NCI-H1694 treated with DMSO at 0.1 percent for 48 hours (cell line): ENCODE measurements around the gene MEFV.
"Not testable (repeated sequence)": the region's sequence is repeated elsewhere in the genome, so short reads cannot be mapped to it uniquely, and the experiment has no call there.

Source experiments
- DNase-seq: peaks from one replicate; lab custom pipeline; 2025; lab: John Stamatoyannopoulos, UW

MEFV gene

DNA sequence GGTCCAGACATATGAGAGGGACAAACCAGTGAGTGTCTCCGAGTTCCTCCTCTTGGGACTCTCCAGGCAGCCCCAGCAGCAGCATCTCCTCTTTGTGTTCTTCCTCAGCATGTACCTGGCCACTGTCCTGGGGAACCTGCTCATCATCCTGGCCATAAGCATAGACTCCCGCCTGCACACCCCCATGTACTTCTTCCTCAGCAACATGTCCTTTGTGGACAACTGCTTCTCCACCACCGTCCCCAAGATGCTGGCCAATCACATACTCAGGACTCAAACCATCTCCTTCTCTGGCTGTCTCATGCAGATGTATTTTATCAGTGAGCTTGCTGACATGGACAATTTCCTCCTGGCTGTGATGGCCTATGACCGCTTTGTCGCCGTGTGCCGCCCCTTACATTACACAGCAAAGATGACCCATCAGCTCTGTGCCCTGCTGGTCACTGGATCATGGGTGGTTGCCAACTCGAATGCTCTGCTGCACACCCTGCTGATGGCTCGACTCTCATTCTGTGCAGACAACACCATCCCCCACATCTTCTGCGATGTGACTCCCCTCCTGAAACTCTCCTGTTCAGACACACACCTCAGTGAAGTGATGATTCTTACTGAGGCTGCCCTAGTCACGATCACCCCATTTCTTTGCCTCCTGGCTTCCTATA, 40.7 kb downstream of the MEFV start:
- no peak for DNase-seq

DNA sequence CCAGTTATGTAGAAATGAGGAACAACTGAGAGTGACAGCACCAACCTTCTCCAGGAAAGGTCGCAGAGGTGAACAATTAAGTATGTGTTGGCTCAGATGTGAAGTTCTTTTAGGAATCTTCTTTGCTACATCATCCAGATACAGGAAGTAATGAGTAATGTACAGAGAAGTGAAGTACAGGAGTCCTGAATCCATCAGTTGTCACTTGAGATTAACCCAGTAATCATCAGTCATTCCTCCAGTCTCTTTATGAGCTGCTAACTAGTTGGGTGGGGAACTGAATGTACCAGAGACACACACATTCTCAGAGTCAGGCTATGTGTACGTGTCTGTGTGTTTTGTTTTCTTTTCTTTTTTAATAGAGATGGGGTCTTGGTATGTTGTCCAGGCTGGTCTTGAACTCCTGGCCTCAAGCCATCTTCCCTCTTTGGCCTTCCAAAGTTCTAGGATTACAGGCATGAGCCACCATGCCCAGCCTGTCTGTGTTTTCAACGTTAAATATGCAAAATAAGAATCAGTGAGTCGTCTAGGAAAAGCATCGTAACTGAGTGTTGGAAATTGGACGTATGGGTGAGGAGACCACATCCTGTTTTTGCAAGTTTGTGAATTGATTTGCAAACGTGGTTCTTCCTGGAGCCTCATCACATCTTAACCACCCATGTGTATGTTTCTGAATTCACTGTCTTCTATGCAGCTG, 41.4 kb downstream of the MEFV start:
- no peak for DNase-seq

DNA sequence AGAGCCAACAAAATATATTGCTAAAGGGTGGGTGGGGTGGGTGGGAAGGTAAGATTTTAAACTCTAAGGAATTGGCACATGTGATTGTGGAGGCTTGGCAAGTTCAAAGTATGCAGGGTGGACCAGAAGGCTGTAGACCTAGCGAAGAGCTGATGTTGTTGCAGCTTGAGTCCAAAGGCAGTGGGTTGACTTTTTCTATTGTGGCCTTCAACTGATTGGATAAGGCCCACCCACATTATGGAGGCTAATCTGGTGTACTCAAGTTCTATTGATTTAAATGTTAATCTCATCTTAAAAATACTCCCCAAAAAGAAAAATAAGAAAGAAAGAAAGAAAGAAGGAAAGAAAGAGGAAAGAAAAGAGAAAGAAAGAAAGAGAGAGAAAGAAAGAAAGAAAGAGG, 43.9 kb downstream of the MEFV start:
- DNase-seq, result no peak

DNA sequence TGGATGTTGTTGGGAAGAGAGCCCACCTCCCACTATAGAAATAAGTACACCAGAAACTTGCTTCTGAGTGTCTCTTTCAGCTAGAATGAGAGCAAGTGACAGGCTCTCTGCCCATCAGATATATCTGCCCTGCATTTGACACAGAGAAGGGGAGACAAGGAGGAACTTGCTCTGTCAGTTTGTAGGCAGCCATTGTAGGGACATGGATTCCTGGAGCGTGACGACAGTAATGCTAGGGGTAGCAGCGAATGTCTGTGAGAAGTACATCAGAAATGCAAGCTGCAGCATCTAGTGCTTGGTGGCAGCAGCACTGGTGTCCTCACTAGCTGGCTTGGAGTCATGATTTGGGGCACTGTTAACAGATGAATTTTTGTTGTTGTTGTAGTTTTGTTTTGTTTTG, 44.4 kb downstream of the MEFV start:
- no peak for DNase-seq

DNA sequence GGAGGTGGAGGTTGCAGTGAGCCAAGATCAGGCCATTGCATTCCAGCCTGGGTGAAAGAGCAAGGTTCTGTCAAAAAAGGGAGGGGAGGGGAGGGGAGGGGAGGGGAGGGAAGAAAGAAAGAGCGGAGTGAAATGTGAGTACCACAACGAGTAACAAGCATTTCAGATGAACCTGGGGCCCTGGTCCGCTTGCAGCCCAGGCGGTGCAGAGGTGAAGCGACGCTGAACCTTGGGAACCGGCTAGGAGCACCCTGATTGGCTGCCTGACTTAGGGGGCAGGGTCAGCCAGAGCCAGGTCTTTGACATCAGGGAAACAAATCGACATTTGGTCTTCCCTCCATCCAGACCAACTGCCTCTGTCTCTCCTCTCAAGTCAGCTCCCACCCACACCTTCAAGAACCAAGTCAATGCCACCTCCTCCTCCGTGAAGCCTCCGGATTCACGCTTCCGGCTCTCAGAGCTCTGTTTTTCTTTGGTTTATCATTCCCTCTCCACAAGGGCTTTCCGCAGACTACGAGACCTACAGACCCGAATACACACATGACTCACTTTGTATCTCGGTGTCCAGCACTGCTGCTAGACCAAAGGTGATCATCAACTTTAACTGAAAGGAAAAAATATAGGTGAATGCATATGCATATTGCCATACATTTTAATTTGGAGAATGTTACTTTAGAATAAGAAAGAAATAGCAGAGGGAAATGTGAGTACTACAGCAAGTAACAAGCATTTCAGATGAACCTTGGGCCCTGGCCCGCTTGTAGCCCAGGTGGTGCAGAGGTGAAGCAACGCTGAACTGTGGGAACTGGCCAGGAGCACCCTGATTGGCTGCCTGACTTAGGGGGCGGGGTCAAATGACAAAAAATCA, 49.1 kb downstream of the MEFV start:
- no peak for DNase-seq

DNA sequence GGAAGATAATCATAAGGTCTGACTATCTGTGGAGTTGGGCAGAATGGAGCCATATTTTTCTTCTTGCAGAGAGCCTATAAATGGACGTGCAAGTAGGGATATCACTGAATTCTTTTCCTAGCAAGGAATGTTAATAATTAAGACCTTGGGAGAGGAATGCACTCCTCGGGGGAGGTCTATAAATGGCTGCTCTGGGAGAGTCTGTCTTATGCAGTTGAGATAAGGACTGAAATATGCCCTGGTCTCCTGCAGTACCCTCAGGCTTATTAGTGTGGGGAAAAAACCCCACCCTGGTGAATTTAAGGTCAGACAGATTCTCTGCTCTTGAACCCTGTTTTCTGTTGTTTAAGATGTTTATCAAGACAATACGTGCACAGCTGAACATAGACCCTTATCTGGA, 50.5 kb downstream of the MEFV start:
- DNase-seq, result not testable (repeated sequence)

DNA sequence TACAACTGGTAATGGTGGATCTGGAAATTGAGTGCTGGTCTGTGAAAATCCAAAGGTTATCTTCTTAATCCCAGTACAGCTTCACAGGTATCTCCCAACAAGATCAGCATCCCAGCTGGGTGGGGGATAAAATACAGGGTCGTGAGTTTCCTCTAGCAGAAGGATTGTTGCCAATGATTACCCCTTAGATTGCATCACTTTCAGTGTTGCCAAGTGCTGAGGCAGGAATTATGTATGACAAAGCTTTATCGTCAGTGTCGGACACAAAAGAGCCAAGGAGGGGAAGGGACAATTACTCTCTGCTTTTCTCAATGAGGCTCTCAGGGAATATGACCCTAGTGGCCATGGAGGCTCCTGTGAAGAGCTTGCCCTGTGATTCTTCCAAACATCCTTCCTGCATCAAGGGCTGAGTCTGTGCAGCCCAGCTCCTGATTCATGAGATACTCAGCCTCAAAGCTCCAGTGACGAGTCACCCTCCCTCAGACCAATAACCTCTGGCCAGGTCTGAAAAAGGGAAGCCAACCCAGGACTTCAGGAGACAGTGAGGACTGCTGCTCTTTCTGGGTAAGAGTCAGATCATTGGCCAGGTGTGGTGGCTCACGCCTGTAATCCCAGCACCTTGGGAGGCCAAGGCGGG, 53.4 kb downstream of the MEFV start:
- DNase-seq, result no peak

DNA sequence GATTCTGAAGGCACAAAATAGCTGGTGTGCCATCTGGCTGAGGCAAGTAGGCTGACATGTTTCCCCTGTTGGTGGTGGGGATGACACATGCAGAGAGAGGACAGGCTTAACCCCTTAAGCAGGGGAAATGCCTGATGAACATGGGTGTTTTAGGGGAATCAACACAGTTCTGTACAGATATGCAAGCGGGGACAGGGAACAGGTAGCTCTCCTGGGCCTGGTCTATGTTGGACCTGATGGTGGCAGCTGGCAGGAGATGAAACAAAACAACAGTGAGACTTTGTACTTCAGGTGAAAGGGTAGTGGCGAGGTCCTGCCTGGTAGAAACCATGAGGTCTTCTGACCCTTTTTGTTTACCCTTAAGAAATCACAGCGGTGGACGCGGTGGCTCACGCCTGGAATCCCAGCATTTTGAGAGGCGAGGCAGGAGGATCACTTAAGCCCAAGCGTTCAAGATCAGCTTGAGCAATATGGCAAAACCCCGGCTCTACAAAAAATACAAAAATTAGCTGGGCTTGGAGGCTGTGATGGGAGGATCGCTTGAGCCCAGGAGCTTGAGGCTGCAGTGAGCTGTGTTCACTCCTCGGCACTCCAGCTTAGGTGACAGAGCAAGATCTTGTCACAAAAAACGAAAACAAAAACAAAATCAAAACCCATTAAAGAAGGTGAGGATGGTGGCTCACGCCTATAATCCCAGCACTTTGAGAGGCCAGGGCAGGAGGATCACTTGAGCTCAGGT, 57.9 kb downstream of the MEFV start:
- DNase-seq, result no peak

DNA sequence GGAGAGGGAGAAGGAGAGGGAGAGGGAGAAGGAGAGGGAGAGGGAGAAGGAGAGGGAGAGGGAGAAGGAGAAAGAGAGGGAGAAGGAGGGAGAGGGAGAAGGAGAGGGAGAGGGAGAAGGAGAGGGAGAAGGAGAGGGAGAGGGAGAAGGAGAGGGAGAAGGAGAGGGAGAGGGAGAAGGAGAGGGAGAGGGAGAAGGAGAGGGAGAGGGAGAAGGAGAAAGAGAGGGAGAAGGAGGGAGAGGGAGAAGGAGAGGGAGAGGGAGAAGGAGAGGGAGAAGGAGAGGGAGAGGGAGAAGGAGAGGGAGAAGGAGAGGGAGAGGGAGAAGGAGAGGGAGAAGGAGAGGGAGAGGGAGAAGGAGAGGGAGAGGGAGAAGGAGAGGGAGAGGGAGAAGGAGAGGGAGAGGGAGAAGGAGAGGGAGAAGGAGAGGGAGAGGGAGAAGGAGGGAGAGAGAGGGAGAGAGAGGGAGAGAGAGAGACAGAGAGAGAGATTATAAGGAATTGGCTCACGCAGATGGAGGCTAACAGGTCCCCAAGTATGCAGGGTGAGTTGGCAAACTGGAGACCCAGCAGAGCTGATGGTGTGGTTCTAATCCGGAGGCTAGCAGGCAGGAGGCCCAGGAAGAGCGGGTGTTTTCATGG, 58.6 kb downstream of the MEFV start:
- DNase-seq, result not testable (repeated sequence)

DNA sequence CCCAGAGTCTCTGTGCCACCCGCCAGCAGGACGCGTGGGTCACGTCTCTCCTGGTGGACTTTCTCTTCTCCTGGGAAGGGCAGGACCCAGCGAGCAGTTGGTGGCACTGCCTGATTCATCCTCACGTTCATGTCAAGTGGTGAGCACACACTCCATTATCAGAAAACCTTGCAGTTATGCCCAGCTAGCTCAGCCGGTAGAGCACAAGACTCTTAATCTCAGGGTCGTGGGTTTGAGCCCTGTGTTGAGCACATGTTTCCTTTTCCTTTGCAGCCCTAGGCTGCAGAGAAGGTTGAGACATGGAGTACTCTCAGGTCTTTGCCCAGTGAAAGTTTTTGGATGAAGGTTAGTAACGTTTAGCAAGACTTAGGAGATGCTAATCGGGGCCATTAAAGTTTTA, 60.5 kb downstream of the MEFV start:
- DNase-seq, result no peak

DNA sequence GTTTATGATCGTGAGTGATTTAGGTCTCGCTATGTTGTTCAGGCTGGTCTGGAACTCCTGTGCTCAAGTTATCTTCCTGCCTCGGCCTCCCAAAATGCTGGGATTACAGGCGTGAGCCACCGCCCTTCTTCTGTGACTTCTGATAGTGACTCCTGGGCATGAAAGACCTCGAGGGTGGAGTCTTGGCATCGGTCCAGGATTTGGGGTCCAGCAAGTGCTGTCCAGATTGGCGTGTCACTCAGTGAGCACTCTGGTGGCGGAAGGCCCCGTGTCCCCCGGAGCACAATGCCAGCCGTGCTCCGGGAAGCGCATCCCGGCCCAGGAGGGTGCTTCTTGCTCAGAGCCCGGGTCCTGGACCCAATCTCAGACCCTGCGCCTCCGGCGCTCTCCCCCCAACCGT, 61.6 kb downstream of the MEFV start:
- no peak for DNase-seq

DNA sequence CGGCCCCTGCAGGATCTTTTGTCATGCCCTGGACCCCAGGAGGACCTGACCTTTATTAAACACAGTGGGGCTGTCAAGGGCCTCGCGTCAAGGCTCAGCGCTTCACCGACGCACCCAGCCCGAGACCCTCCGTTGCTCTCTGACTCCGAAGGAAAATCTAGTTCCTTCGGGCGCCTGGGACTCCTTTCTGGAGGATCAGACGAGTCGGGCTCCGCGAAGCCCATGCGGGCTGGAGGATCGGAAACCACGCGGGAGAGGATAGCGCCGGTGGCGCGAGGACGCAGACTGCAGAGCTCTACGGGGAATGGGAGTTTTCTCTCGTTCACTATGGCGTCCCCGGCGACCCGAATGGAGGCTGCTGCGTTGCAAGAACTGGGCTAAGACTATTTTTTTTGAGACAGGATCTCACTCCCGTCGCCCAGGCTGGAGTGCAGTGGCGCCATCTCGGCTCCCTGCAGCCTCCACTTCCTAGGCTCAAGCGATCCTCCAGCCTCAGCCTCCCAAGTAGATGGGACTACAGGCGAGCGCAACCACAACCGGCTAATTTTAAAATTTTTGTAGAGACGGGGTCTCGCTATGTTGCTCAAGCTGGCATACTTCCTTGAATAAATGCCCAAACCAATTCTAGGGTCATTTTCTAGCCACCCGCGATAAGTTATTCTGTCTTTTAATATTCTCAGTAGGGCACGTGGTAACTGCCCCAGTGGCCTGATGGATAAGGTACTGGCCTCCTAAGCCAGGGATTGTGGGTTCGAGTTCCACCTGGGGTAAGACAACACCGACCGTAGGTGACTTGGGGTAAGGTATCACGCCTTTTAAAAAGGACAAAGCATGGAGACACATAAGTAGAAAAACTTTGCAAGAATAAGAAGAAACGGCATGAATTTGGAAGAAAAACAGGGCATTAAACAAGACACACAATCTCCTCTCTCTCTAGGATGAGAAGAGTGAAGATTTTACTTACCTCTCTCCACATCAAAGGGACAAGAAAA, 62.9 kb downstream of the MEFV start:
- DNase-seq, result no peak

DNA sequence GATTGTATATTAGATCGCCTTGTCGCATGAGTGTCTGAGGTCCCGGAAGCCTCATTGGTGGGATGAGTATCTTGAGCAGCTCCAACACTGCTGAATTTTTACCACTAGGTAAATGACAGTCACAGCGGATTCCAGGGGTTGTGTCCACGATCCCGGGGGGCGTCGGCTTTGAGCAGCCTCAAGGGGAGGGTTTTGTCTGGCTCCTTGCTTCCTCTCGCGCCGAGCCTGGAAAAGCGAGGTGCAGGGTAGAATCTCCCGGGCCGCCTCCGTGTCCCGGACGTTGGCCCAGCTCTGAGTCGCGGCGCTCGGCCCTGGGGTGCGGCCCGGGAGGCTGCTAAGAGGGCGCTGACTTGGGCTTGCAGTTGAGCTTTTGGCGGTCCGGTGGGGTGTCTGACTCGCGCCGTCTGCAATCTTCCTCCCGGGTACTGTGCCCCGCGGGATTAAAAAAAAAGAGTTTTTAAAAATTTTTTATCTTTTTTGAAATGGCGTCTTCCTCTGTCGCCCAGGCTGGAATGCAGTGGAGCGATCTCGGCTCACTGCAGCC, 63.9 kb downstream of the MEFV start:
- no peak for DNase-seq
